ENCODE results near the gene SLC22A25.
"Not testable (repeated sequence)": the region's sequence is repeated elsewhere in the genome, so short reads cannot be mapped to it uniquely, and the experiment has no call there.

SLC22A25 gene

GRCh38 chr11:63237413-63237812, 6.0 kb downstream of the SLC22A25 start:
- intact Hi-C loops (cut with DNase I), result no loop called here
- no peak for DNase-seq

- intact Hi-C loops (cut with DNase I); DNase-seq: not testable (repeated sequence)
Observed at GRCh38 chr11:63235471-63236461, 7.6 kb downstream of the SLC22A25 start.

- DNase-seq, result no peak
- intact Hi-C loops (cut with DNase I), result no loop called here
Observed at GRCh38 chr11:63229815-63230214, 13.6 kb downstream of the SLC22A25 start.

DNA sequence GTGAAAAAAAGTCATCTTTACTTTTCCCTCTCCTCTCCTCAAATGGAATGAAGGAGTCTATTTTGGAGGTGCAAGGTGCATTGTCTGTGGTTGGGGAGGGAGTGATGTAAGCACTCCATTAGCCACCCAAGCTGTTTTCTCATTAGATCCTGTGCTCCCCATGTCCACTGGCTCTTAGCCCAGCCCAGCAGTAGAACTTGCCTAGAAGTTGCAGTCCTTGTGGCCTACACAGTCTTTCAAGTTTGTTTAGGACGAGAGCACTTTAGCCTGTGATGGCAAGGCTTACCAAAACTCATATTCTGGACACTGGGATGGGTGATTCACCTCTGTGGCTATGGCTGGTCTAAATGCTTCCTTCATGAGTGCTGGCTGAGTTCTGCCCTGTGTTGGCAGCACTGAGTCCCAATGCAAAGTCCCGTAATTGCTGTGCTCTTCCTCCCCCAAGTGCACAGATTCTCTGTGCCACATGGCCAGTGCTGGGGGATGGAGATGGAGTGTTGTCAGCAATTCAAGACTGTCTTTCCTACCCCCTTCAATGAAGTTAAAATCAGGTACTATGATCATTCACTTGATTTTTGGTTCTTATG, 15.8 kb downstream of the SLC22A25 start:
- no peak for DNase-seq
- intact Hi-C loops (cut with DNase I), result no loop called here

- DNase-seq, result no peak
- intact Hi-C loops (cut with DNase I), result no loop called here
Observed at GRCh38 chr11:63226488-63227114, 16.8 kb downstream of the SLC22A25 start.

GRCh38 chr11:63214093-63214492, 29.3 kb downstream of the SLC22A25 start:
- intact Hi-C loops (cut with DNase I), result no loop called here
- no peak for DNase-seq

GRCh38 chr11:63212742-63213141, 30.7 kb downstream of the SLC22A25 start:
- peak in 4 of 42 donors; percentile 1 to 43 (median 12) for DNase-seq
- intact Hi-C loops (cut with DNase I), result no loop called here

- DNase-seq, result no peak
Observed at GRCh38 chr11:63210111-63210510, 33.3 kb downstream of the SLC22A25 start.

More at GRCh38 chr11:63210111-63210510, 33.3 kb downstream of the SLC22A25 start:
- intact Hi-C loops (cut with DNase I), result no loop called here
